GM18517 (cell line): ENCODE results near the gene CYP3A7.
"Not testable (repeated sequence)": the region's sequence is repeated elsewhere in the genome, so short reads cannot be mapped to it uniquely, and the experiment has no call there.

Experiments
- ATAC-seq: cut with Tn5 transposase; IDR thresholded peaks from one replicate; pipeline ENCODE4 v1.9.1; 2021; ENCODE audit warnings: mild to moderate bottlenecking, moderate library complexity; ENCODE audit not compliant: unreplicated experiment

CYP3A7 gene

DNA sequence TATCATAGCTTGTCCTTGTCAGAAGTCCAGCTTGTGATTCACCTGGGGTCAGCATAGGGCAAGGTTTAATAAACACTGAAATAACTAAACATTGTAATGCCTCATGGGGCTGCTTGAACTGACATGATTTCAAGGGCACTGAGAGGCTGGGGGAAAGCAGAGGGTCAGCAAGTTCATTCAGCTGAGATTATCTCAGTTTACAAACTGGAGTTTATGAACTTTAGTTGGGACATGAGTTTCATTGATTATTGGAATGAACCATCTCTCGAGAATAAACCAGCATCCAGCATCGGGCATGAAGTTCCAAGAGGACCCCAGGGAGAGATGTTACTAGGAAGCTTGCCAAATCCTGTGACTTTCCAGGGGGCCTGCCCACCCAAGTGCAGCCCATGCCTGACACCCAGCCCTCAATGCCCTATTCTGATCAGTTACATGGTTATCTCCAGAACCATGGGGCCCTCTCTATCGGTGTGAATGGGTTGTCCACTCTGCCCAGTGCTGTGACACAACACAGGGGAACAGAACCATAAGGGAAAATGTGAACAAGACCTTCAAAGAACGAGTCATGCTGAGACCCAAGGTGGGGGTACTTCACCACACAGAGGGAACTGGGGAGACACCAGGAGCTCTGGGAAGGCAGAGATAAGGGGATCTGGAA, 7.9 kb upstream of the CYP3A7 start:
- no peak for ATAC-seq

DNA sequence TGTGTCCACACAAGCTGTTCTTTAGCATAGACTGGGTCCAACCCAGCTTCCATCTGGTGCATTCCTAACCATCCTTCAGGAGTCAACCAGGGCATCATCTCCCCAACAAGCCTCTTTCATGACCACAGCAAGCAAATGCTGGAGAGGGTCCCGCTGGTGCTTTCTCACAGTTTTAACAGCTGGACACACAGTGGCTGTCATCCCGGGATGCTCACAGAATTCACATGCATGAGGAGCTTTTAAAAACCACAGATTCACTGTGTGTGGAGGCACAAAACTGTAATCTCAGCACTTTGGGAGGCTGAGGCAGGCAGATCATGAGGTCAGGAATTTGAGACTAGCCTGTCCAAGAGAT, 6.4 kb upstream of the CYP3A7 start:
- no peak for ATAC-seq

DNA sequence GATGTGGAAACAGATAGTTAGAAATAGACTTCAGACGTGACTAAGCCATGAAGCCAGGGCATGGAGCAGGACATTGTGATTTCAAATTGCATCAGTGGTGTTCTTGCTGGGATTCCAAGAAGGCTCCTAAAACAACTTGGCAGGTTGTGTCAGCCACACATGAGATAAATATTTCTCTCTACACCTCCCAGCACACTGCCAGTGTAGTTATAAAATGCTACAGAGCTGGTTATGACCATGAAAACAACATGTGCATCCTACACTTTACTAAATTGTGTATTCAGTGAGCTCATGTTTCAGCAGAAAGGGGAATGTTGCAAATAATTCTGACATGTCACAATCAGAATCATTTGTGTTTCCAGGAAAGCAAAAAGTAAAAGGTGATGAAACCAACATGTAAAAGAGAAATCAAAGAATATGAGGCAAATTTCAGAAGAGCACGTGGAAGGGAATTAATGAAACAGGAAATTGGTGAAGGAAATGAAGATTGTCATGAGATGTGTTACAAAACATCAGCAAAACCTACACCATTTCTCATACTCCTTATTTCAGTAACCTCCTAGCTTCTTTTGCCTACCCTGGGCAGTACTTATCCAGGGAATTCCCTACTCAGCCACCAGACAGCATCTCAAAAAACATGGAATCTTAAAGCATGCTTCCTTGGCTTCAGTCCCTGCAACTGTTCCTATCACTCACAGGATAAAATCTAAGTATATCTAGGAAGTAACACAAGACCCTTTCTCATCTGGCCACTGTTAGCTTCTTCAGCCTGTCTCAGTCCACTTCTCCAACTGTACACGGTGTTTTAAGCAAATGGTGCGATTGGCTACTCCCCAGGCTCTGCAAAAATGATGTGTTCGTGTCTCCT, 5.8 kb upstream of the CYP3A7 start:
- no peak for ATAC-seq

DNA sequence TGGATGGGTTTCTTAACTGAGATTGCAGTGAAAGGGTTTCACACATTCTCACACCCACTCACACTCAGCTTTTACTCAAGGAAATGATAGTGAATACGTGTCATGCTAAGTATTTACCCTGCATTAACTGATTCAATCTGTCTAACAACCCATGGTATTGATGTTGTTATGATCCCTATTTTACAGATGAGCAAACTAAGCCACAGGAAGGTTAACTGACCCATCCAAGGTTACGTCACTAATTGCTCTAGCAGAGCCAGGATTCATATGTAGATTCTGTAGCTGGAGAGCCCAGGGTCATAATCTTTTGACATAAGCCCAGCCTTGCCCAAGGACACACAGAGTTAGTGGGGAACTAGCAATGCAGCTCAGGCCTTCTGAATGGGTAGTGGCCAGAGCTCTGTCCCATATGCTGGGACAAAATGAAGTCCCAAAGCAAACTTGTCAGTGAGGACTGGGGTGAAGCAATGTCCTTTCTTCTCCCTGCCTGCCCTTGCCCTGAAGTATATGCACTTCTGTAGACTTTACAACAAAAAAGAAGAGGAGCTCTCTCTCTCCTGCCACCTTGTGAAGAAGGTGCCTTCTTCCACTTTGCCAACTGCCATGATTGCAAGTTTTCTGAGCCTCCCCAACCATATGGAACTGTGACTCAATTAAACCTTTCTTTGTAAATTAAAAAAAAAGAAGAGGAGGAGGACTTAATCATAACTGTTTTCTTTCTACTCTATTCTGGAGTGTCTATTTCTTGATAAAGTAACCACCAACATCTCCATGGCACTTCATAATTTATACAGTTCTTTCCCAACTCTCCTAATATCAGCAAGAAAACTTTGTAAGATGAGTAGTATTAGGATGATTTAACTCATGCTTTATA, 4.9 kb upstream of the CYP3A7 start:
- ATAC-seq = no peak

DNA sequence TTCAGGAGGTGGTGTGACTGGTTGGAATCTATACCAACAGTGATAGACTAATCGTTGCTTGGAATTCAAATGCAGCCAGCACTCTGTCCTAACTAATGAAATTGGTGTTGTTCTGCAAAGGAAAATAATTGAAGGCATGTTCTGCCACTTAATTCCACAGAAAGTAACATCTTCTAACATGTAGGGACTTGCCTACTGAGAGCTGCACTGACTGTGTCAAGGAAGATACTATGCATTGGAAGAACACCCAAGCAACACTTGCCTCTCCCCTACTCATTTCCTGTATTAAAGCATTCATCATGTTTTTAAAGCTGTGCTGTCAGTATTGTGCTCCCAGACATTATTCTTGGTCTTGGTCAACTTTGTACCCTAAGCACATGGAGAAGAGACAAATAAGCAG, 2.7 kb upstream of the CYP3A7 start:
- no peak for ATAC-seq

DNA sequence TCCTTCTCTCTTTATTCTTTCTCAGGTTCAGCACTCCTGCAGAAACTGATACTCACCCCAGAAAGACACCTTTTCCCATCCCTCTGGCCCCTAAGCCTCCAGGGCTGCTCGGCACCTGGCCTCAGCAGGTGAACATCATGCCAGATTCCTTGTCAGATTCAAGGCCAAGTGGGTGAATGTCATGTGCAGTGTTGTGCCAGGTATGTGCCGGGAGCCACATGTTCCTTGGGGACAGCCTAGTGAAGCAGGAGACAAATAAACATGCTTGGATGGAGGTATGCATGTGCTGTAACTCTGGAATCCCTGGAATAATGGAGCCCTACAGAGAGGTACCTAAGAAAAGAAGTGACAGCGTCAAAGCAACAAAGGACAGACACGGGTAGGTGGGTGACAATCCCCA, 1.7 kb upstream of the CYP3A7 start:
- ATAC-seq = not testable (repeated sequence)

DNA sequence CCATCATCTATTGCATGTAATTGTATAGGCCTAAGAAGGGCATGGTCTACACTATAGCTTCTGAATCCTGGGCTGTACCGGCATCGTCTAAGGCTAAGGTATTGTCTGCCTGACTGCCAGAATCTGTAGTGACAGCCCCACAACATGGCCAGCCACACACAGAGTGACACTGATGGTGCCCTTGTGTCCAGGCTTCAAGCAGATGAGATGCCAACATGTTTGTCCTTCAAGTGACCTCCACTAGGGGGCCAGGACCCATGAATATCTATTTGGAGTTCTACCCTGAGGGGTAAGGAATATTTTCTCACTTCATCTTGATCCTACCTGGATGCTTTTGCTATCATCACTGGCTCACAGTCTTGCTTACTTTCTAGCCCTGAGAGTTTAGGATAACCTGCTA, 1.5 kb downstream of the CYP3A7 start:
- ATAC-seq = no peak

DNA sequence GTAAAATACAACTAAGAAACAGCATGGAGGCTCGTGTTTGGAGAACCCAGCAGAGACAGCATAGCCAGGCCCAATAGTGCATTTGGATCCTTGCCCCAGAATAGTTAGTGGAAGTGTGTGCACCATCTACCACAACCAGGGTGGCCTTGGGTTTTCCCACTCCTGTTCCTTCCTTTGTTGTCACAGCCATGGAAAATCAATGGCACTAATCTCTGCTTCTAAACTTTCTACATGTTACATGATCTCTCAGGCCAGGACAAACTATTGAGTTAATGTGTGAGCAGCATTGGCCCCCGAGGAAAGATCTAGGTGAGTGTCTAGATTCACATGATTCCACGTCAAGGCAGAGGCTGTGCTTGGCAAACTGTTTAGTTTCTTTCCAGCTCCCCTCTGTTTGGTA, 2.0 kb downstream of the CYP3A7 start:
- no peak for ATAC-seq

DNA sequence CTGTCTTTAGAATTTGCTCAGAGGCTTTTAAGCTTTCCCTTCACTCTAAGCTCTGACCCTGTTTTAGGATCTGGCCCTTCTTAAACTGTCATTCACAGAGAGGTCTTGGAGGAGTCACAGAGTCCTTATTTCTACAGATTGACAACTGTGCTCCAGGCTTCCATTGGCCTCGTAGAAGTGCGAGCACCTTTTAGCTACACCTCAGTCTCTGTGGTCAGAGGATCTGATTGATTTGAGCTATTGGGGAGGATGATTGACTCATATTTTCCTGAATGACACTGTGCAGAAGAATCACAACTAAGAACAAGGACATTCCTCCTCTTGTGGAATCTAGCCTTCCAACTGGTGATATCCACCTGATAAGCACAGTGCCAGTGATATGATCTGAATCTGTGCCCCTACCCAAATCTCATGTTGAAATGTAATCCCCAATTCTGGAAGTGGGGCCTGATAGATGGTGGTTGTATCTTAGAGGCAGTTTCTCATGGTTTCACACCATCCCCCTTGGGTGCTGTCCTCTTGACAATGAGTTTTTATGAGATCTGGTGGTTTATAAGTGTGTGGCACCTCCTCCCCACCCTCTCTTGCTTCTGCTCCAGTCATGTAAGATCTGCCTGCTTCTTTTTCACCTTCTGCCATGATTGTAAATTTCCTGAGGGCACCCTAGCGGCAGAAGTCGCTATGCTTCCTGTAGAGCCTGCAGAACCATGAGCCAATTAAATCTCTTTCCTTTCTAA, 3.2 kb downstream of the CYP3A7 start:
- no peak for ATAC-seq

DNA sequence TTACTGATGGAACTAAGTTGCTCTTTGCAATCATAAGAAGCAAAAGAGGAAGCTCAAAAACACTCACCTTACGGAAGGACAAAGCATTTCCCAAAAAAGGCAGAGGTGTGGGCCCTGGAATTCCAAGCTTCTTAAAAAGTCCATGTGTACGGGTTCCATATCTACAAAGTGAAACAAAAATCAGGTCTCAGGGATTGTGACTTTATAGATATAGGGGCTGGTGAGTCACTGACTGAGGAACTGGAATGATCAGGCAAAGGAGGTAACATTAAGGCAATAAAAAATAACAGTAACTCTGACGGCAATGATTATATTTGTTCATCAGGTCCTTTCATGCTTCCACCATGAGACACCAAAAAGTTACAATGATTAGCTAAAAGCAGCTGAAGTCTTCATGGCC, 4.0 kb downstream of the CYP3A7 start:
- no peak for ATAC-seq

DNA sequence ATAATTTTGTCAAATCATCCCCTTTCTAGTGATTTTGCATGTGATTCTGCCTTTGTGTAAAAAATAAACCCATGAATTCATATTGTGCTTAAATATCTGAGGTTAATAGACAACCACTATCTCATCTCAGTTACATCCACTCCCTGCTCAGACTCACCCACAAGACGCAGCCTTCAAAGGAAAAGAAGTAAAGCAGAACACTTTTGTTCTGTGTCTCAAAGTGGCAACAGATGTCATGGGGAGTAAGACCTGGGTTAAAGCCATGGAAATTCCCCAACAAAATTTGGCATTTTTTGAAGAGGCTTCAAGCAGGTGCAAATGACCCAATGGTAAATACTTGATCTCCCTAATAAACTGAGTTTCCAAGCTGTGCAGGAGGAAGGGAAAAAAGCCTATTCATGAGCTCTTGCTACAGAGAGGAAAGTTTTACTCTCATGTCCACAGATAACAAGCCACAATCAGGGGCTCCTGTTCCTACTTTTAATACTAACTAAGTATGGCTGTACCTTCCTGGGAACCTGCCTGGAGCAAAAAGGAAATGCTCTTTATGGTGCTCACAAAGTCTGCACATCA, 4.7 kb downstream of the CYP3A7 start:
- ATAC-seq = no peak

DNA sequence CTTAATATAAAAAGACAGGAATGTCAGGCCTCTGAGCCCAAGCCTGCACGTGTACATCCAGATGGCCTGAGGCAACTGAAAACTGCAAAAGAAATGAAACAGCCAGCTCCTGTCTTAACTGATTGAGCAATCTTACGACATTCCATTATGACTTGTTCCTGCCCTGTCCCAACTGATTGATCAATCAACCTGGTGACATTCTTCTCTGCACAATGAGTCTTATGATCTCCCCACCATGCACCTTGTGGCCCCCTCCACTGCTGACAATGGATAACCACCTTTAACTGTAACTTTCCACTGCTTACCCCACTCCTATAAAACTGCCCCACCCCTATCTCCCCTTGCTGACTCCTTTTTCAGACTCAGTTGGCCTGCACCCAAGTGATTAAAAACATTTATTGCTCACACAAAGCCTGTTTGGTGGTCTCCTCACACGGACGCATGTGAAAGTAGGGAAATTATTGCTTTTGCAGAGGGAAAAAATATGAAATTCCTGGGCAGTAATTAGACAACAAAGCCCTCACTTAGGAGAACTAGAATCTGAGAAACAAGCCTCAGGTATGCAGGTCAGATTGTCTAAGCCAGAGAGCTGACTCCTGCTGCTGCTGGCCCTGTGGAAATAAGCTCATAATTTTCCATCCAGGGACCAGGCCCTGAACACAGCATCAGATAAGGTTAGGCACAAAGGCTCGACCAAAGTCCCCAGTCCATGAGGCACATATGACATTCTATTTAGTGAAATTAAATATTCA, 5.3 kb downstream of the CYP3A7 start:
- no peak for ATAC-seq

DNA sequence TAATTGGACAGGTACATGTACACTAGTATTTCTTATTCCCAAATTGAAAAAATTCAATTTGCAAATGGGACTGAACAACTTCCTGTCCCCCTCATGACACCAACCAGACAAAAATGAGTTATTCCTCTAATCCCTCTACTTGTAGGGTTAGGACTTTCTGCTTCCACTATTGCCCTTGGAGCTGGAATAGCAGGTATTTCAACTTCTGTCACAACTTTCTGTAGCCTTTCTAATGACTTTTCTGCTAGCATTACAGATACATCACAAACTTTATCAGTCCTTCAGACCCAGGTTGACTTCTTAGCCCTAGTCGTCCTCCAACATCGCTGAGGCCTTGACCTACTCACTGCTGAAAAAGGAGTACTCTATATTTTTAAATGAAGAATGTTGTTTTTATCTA, 6.4 kb downstream of the CYP3A7 start:
- no peak for ATAC-seq

DNA sequence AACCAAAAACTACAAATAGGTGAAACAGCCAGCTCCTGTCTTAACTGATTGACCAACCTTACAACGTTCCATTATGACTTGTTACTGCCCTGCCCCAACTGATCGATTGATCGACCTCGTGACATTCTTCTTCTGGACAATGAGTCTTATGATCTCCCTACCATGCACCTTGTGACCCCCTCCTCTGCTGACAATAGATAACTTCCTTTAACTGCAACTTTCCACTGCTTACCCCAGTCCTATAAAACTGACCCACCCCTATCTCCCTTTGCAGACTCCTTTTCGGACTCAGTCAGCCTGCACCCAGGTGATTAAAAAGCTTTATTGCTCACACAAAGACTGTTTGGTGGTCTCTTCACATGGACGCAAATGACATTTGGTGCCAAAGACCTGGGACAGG, 11.8 kb downstream of the CYP3A7 start:
- ATAC-seq = not testable (repeated sequence)

DNA sequence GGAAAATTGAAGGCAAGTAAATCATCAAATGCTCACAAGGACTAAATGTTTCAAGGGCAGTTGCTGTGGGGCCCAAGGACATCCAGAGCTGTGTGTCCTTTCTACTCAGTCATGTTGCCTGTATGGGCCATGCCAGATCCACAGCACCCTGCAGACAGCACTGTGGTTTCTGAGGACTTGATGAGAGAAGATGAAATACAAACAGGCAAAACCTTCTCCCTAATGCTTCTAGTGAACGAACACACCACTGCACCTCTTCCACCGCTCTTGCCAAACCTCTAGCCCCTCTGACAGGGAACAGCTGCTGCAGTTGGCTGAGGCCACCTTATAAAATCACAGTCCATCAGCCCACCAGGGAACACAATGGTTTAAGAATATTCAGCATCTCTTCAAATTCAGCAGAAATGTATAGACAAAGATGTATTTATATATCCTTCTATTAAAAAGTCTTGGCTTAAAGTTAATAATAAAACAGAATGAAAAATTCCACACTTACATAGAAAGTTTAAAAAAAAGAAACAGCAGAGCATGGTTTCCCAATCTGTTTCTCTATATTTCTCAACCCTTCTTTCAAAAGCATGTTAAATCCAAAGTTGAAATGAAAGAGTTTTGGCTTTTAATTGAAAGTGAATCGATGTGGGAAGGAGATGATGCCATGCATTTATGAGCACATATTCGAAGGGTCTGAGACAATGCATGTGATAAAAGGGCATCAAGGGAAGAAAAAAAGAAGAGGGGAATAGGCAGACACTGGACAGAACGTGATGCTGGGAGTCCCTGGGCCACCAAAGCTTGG, 14.0 kb downstream of the CYP3A7 start:
- no peak for ATAC-seq

DNA sequence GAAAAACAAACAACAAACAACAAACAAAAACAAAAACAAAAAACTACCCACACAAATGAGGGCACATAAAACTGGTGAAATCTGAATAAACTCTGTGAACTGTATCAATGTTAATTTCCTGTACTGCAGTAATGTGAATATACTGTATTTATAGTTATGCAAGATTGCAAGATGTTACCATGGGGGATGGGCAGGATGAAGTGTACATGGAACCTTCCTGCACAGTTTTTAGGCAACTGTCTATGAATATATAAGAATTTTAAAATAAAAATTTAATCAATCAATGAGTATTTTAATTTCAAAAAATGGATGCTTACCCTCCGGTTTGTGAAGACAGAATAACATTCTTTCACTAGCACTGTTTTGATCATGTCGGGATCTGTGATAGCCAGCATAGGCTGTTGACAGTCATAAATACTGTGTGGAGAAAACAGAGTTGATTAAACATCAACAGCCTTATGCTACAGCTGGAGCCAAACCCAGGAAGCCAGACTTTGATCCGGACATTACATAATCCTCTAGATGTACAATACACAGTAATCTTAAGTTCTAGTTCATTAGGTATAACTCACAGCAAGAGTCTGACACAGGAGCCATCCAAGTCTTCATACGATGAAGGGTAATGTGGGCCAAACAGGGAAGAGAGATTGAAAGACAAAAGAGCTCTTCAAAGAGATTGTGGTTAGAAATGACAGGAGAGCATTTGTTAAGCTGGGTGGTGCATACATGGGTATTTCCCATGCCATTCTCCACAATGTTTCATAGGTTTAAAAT, 14.8 kb downstream of the CYP3A7 start:
- no peak for ATAC-seq

DNA sequence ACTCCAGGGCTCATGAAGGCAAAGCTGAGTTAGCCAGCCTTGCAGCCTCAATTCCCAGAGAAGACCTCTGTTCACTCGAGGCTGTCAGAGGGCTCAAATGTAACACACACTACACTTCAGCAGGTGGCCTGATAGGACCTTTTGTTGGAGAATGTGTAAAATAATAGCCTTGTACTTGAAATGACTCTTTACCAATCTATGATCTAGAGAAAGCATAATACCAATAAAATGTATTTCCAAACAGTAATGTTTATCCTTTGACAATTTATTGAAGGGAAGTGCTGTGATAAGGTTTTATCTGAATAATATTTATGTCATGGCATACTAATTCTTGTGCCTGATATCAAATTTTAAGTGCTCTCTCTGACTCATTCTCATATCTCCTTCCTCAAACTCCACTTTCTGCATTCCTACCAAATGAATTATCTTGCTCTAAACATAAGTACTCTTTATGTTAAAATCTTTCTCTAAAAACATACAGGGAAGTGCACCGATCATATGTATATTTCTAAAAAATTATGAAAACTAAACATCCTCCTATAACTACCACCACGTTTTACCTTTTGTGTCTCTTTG, 20.9 kb downstream of the CYP3A7 start:
- no peak for ATAC-seq
